HUES48 (cell line): ENCODE data around the gene ITPR1.

Source experiments
- H3K27ac ChIP-seq: one replicate; pipeline ENCODE4 v1.7.0; 2013; ENCODE audit warnings: low read depth, low read length, inconsistent platforms
- H3K27me3 ChIP-seq: 2 replicates; pipeline ENCODE4 v1.6.1; 2013; ENCODE audit warnings: mild to moderate bottlenecking, low read length; ENCODE audit not compliant: control insufficient read depth, insufficient read depth
- H3K36me3 ChIP-seq: 2 replicates; pipeline ENCODE4 v1.6.1; 2013; ENCODE audit warnings: low read length; ENCODE audit not compliant: control insufficient read depth, insufficient read depth
- H3K4me1 ChIP-seq: 2 replicates; pipeline ENCODE4 v1.6.1; 2013; ENCODE audit warnings: mild to moderate bottlenecking, low read length; ENCODE audit not compliant: control insufficient read depth, insufficient read depth
- H3K4me3 ChIP-seq: 2 replicates; pipeline ENCODE4 v1.5.1; 2013; ENCODE audit warnings: mild to moderate bottlenecking, low read depth, low read length
- H3K9ac ChIP-seq: 2 replicates; pipeline ENCODE4 v1.6.1; 2013; ENCODE audit warnings: mild to moderate bottlenecking, low read depth, low read length, moderate library complexity
- H3K9me3 ChIP-seq: 2 replicates; pipeline ENCODE4 v1.6.1; 2013; ENCODE audit warnings: low read length; ENCODE audit not compliant: control insufficient read depth, insufficient read depth

The ITPR1 gene

GRCh38 chr3:4711680-4711992, 218.5 kb downstream of the ITPR1 start:
- Histone ChIP-seq H3K27ac (no peak overlapping the region), H3K9ac (no peak overlapping the region), H3K4me3 (no peak overlapping the region), H3K36me3 (no peaks in the 10 kb centered on the region), H3K4me1 (peaks cover 32% of the 10 kb centered on the region), H3K27me3 (no peaks in the 10 kb centered on the region), H3K9me3 (no peaks in the 10 kb centered on the region)

- Histone ChIP-seq H3K9ac (no peak overlapping the region), H3K9me3 (no peaks in the 10 kb centered on the region), H3K4me3 (no peak overlapping the region), H3K4me1 (peaks cover 27% of the 10 kb centered on the region), H3K27ac (no peak overlapping the region), H3K36me3 (no peaks in the 10 kb centered on the region), H3K27me3 (no peaks in the 10 kb centered on the region)
Measured at GRCh38 chr3:4712109-4712508, 219.0 kb downstream of the ITPR1 start.

DNA sequence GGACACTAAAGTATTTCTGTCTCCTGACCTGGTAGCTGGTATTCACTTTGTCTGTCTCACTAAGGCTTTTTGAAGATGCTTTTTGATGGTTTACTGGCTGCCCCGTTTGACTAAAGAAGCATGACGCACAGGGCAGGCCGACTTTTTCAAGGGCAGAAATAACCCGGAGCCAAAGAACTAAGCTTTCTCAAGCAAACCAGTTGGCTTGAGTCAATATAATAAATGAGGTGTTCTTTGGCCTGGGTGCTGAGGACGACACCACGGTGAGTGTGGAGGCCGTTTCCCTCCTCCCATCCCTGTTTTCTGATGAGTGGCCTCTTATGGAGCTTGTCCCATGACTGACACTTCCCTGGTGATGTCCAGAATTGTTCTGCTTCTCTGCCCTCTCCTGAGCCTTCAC, 220.9 kb downstream of the ITPR1 start:
- Histone ChIP-seq H3K36me3 (no peaks in the 10 kb centered on the region), H3K4me1 (peaks cover 15% of the 10 kb centered on the region), H3K27ac (no peak overlapping the region), H3K4me3 (no peak overlapping the region), H3K9me3 (no peaks in the 10 kb centered on the region), H3K27me3 (no peaks in the 10 kb centered on the region), H3K9ac (no peak overlapping the region)

DNA sequence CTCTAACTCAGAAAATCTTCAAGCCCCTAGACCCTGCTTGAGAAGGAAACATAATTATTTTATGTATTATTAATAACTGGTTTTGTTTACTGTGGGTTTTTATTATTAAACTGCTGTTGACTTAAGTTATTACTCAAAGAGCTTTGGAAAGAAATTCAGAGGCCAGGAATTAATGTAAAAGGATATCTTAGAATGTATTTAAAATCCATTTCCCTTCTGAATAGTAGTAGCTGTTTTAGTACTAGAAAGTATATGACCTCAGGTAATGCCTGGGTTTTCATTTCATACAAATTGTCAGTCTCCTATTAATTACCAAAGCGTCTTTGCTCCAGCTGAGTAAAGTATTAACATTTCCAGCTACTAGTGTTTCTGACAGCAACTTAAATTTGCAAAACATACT, 223.1 kb downstream of the ITPR1 start:
- H3K4me3 ChIP-seq = no peak overlapping the region
- H3K36me3 ChIP-seq = no peaks in the 10 kb centered on the region
- peaks cover 21% of the 10 kb centered on the region for H3K4me1 ChIP-seq
- H3K27me3 ChIP-seq = no peaks in the 10 kb centered on the region
- H3K9me3 ChIP-seq = no peaks in the 10 kb centered on the region
- no peak overlapping the region for H3K9ac ChIP-seq
- no peak overlapping the region for H3K27ac ChIP-seq

- no peak overlapping the region for H3K27ac ChIP-seq
- peaks cover 21% of the 10 kb centered on the region for H3K4me1 ChIP-seq
- no peaks in the 10 kb centered on the region for H3K9me3 ChIP-seq
- H3K36me3 ChIP-seq = no peaks in the 10 kb centered on the region
- no peaks in the 10 kb centered on the region for H3K27me3 ChIP-seq
- no peak overlapping the region for H3K4me3 ChIP-seq
- no peak overlapping the region for H3K9ac ChIP-seq
Measured at GRCh38 chr3:4716706-4717362, 223.7 kb downstream of the ITPR1 start.

- H3K9ac ChIP-seq = no peak overlapping the region
- H3K27ac ChIP-seq = no peak overlapping the region
- H3K4me3 ChIP-seq = no peak overlapping the region
- H3K27me3 ChIP-seq = no peaks in the 10 kb centered on the region
- H3K9me3 ChIP-seq = no peaks in the 10 kb centered on the region
- H3K4me1 ChIP-seq = peaks cover 19% of the 10 kb centered on the region
- H3K36me3 ChIP-seq = no peaks in the 10 kb centered on the region
Measured at GRCh38 chr3:4717363-4717740, 224.2 kb downstream of the ITPR1 start.

- peaks cover 19% of the 10 kb centered on the region for H3K4me1 ChIP-seq
- no peaks in the 10 kb centered on the region for H3K9me3 ChIP-seq
- H3K4me3 ChIP-seq = no peak overlapping the region
- H3K36me3 ChIP-seq = no peaks in the 10 kb centered on the region
- H3K27ac ChIP-seq = no peak overlapping the region
- no peaks in the 10 kb centered on the region for H3K27me3 ChIP-seq
- H3K9ac ChIP-seq = no peak overlapping the region
Measured at GRCh38 chr3:4718179-4718736, 225.1 kb downstream of the ITPR1 start.

DNA sequence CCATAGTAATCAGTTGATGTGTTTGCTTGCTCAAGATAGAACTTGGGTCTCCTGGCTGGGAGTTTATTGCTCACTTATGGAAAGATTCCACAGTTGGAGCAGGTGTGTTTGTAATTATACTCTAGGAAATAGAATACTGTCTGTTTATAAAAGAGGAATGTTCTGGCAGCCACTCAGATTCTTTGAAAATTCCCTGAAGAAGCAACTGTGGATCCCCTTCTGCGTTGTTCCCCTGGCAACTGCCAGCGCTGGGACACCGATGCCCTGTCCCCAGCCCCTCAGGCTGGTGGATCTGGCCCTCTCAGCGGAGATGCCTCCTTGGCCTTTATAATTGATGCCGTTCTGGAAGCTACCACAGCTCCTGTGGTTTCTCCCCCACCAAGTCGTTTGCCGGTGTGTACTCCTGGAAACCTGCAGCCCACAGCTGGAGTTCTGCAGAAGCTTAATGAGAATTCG, 225.9 kb downstream of the ITPR1 start:
- H3K27me3 ChIP-seq = no peaks in the 10 kb centered on the region
- no peaks in the 10 kb centered on the region for H3K36me3 ChIP-seq
- peaks cover 19% of the 10 kb centered on the region for H3K4me1 ChIP-seq
- H3K27ac ChIP-seq = no peak overlapping the region
- H3K9ac ChIP-seq = no peak overlapping the region
- H3K4me3 ChIP-seq = no peak overlapping the region
- H3K9me3 ChIP-seq = no peaks in the 10 kb centered on the region

DNA sequence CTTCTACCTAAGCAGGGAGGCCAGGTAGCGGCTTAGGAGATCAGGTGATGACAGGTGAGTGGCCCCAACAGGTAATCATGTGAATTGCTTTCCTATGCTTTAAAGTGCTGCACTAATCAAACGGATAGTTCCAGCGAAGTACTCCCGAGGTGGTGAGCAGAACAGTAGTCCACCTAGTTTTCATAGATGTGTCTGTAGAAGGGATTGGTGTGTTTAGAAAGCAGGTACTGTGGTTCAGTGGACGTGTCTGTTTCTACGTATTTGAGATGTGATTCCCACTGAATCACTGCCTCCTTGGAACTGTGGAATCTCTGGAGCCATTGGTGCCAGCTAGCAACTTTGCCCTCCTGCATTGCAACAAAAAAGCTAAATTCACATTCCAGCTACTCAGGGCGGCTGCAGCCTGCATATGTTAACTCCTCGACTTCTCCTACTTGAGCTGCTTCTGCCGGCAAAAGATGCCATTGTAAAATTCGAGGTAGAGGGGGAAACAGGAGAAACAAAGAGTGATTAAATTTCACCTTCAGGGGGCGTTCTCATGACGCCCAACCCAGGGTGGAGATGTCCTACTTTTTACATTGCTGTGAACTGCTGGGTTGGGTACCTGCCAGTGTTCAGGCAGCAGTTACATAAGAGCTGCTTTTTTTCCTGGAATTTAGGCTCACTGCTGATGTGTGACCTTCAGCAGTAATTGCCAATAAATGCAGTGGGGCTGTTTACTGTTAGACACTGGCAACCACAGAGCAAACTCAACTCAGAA, 227.3 kb downstream of the ITPR1 start:
- Histone ChIP-seq H3K4me1 (peaks cover 19% of the 10 kb centered on the region), H3K27me3 (no peaks in the 10 kb centered on the region), H3K9me3 (no peaks in the 10 kb centered on the region), H3K36me3 (no peaks in the 10 kb centered on the region), H3K27ac (peak overlapping the region; percentile 11), H3K9ac (no peak overlapping the region), H3K4me3 (no peak overlapping the region)

- peak overlapping the region; percentile 59 for H3K27ac ChIP-seq
- no peak overlapping the region for H3K4me3 ChIP-seq
- peaks cover 19% of the 10 kb centered on the region for H3K4me1 ChIP-seq
- H3K36me3 ChIP-seq = no peaks in the 10 kb centered on the region
- no peak overlapping the region for H3K9ac ChIP-seq
- H3K27me3 ChIP-seq = no peaks in the 10 kb centered on the region
- H3K9me3 ChIP-seq = no peaks in the 10 kb centered on the region
Measured at GRCh38 chr3:4721511-4721911, 228.4 kb downstream of the ITPR1 start.

DNA sequence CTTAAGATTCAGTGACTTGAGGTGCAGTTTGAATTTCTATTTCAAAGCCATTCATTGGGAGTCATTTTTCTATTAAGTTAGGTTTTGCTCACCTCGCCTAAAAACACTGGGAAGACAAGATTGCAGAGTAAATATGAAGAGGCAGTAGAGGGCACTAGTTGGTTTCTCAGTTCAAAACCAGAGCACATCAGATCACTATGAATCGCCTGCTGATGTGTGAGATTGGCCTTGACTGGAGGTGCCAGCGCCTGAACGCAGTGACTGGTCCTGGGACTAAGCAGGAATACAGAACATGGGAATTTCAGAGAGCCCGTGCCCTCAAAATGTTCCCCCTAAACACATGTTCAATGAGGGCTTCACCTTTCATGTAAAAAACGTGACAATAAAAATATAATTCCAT, 229.0 kb downstream of the ITPR1 start:
- H3K9ac ChIP-seq = no peak overlapping the region
- H3K27ac ChIP-seq = peak overlapping the region; percentile 59

More for the DNA sequence above, 229.0 kb downstream of the ITPR1 start:
- no peaks in the 10 kb centered on the region for H3K27me3 ChIP-seq
- H3K9me3 ChIP-seq = no peaks in the 10 kb centered on the region
- H3K4me3 ChIP-seq = no peak overlapping the region
- H3K4me1 ChIP-seq = peaks cover 19% of the 10 kb centered on the region
- H3K36me3 ChIP-seq = no peaks in the 10 kb centered on the region
